LNCAP (cell line): ENCODE data around the gene KLK12.

Experiments
- CTCF ChIP-seq: fragments of 450-650 bp; IDR thresholded peaks from 2 replicates; pipeline ENCODE4 v1.5.1; 2017; ENCODE audit warnings: mild to moderate bottlenecking

KLK12 gene

GRCh38 chr19:50994129-50994528, 40.7 kb downstream of the KLK12 start:
- TF ChIP-seq CTCF = no peak

- no peak for TF ChIP-seq CTCF
These were observed 42.2 kb downstream of the KLK12 start for GRCh38 chr19:50992666-50993035.

GRCh38 chr19:50983625-50984292, 51.0 kb downstream of the KLK12 start, which contains the start of gene KLK7:
Gene KLK7 (minus strand): TSS chr19:50983917. CDS start chr19:50982399, 1,518 bp downstream.
- no peak for TF ChIP-seq CTCF

- TF ChIP-seq CTCF = no peak
These were observed 52.6 kb downstream of the KLK12 start for GRCh38 chr19:50982186-50982585.

DNA sequence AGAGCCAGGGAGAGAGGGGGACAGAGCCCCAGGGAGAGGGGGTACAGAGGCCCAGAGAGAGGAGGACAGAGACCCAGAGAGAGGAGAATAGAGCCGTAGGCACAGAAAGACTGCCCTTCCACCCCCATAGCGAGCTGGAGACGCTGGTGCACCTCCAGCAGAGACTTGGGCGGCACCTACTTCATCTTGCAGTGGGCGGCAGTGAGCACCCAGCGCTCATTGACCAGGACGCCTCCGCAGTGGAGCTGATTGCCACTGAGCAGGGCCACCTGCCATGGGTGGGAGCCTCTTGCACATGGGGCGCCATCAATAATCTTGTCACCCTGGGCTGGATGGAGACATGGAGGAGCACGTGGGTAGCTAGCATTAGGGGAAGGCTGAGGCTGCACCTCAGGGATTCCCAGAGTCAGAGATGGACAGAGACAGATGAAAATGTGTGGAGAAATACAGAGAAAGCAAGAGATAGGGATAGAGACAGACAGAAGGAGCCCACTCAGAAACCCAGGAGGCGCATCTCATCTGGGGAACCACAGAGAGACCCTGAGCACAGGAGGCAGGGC, 53.1 kb downstream of the KLK12 start:
- no peak for TF ChIP-seq CTCF

- TF ChIP-seq CTCF = no peak
These were observed 54.6 kb downstream of the KLK12 start for GRCh38 chr19:50980208-50980607.

GRCh38 chr19:50979758-50980157, 55.0 kb downstream of the KLK12 start:
- TF ChIP-seq CTCF = no peak
